Omental fat pad (tissue), 4 donors: ENCODE results near the gene PRKAR1A. TPM values are rescaled to one million over a fixed set of nuclear protein-coding genes. Genes with fewer than 3 reads are reported as not detected.

Experiments used
- ATAC-seq: fragments of 150-250 bp; one replicate; pipeline ENCODE4 v1.9.1; 2016; ENCODE audit warnings: mild to moderate bottlenecking, moderate library complexity; ENCODE audit not compliant: low FRiP score
- DNase-seq: peaks from one replicate; pipeline ENCODE4 v3.0.0-alpha.2; 2019; ENCODE audit warnings: low spot score
- CTCF ChIP-seq, 3 donors: fragments of 450-650 bp; IDR thresholded peaks; one replicate each; pipeline ENCODE4 v1.5.1; 2016 to 2017; ENCODE audit warnings: antibody characterized with exemption in 3 of 3, mild to moderate bottlenecking in 3 of 3, moderate library complexity in 2 of 3
- total RNA-seq, 4 donors: library from RNA; depleted of rRNA; stranded (reverse); fragments of >200 nt; gene quantifications; one replicate each; pipeline ENCODE4 v1.1.0, GENCODE V29; 2016

PRKAR1A gene
- total RNA-seq, 4 donors from 2014 or later: 352 to 561 (median 476) TPM

- DNase-seq (no peak), ATAC-seq (no peak)
- no peak for TF ChIP-seq CTCF (IDR thresholded peaks at IDR 0.05)
These were observed 20.6 kb downstream of the PRKAR1A start for GRCh38 chr17:68532826-68533225.

- ATAC-seq (no peak), DNase-seq (no peak)
- TF ChIP-seq CTCF (IDR thresholded peaks at IDR 0.05): no peak
These were observed 21.9 kb downstream of the PRKAR1A start for GRCh38 chr17:68533887-68534694.

GRCh38 chr17:68534695-68535088 lies 22.5 kb downstream of the PRKAR1A start:
- ATAC-seq (no peak), DNase-seq (no peak)
- TF ChIP-seq CTCF (IDR thresholded peaks at IDR 0.05): no peak

- DNase-seq (no peak), ATAC-seq (no peak)
- no peak for TF ChIP-seq CTCF (IDR thresholded peaks at IDR 0.05)
These were observed 23.7 kb downstream of the PRKAR1A start for GRCh38 chr17:68535922-68536321.

GRCh38 chr17:68539548-68540467 lies 27.6 kb downstream of the PRKAR1A start:
- TF ChIP-seq CTCF (IDR thresholded peaks at IDR 0.05): no peak
- ATAC-seq: no peak
- no peak for DNase-seq

GRCh38 chr17:68540981-68541380 lies 28.8 kb downstream of the PRKAR1A start:
- TF ChIP-seq CTCF (IDR thresholded peaks at IDR 0.05): no peak
- ATAC-seq: no peak
- DNase-seq: no peak
